NCI-H2107 treated with DMSO at 0.1 percent for 48 hours (cell line): ENCODE results near the gene EIF6.

Source experiments
- DNase-seq: peaks from one replicate; lab custom pipeline; 2025; ENCODE audit not compliant: unreplicated experiment; lab: John Stamatoyannopoulos, UW

Gene EIF6

DNA sequence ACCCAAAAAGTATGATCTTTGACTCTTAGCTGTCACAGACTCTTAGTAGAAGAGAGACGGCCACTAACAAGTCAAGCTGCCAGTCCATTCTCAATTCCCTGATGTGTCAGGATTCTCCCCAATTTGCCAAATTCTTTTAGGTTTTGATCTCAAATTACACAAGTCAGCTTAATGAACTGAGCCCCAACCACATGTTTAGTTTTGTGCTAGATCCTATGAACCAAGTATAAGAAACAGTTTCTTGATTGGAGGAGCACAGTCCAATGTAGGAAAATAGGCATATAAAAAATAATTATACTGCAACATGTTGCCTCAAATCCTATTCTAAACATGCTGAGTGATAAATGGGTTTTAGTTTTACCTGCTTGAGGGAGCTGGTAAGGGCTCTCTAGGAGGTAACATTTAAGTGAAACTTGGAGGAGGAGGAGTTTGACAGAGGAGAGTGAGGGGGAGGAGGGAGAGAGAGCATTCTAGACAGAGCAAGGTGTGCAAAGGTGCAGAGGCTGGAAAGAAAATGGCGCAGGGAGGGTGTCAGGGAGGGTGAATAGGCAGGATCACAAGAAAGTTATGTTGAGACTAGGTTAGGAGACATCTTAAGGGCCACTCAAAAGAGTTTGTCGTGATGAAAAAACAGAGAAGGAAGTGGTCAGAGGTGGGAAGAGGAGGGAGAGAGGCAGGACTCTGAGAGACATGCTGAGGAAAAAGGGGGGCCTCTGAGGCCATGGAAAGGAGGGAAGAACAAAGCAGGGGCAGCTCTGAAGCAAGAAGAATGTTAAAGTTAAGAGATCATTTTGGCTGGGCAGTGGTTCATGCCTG lies 30.5 kb upstream of the EIF6 start:
- no peak for DNase-seq

DNA sequence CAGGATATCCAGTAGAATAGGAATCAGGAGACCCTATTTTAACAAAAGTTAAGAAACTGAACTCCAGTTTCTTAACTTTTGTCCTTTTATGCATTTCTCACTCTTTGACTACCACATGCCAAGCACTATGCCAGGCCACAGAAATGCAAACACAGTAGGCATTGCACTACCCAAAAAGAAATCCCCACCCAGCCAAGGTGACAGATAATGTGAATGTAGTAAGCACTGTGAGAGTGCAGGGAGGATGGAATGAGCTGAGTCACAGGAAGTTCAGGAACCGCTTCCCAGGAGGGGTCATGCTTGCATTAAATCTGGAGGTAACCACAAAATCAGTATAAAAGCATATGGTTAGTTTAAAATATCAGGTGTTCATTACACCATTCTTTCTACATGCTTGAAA lies 27.7 kb upstream of the EIF6 start:
- DNase-seq: no peak

DNA sequence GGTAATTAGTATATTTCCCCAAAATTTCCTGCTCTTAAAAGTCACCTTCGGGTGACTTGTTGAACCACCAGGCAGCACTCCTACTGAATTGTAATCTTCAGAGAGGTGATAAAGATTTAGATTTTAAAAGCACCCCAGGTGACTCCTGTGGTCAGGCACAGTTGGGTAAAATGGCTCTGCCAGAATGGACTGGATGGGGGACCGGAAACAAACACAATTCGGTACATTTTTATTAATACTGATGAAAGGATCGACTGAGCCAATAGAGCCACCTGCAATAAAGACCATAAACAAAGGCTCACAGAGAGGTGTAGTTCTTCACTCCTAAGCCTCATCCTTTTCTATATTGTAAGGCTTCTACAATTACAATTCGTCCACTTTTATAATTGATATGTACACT lies 27.2 kb upstream of the EIF6 start:
- no peak for DNase-seq

- no peak for DNase-seq
These were observed 26.8 kb upstream of the EIF6 start for GRCh38 chr20:35311409-35311808.

DNA sequence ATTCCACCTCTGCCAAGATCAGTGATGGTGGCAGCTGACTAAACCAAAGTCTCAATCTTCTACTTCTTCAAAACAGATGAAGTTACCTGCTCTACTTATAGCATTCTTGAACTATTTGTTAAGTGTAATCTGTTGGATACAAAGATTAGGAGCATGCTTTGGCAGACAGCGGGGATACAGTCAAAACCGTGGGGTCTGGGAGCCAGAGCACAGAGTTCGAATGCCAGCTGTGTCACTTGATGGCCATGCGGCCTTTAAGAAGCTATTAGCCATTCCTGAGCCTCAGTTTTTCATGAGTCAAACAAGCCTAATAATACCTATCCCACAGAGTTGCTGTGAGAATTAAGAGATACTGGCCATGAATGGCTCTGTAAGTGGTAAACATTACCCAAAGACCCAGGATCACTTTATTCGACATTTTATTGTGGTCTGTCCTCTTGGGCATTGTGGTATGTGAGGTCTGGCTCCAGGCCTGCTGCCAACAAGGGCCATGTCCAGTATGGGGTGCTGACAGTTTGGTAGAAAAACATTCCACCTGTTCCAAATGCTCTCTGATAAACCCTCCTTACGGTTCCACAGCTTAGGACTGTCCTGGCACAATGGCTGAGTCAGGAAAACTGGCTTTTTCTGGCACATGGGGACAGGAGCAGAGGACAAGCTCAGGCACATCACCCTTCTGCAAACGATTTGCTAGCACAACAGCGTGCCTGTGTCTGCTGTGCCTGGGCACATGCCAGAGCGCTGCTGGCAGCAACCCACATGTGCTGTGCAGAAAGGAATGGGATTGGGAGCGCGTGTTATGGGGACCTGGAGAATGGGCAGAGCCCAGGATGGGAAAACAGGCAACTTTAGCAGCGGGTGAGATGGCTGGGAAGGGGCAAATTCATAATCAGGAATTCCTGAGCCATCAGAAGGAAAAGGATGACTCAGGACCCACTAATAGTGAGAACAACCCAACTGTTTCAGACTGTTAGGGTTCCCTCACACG lies 23.4 kb upstream of the EIF6 start:
- DNase-seq: no peak

DNA sequence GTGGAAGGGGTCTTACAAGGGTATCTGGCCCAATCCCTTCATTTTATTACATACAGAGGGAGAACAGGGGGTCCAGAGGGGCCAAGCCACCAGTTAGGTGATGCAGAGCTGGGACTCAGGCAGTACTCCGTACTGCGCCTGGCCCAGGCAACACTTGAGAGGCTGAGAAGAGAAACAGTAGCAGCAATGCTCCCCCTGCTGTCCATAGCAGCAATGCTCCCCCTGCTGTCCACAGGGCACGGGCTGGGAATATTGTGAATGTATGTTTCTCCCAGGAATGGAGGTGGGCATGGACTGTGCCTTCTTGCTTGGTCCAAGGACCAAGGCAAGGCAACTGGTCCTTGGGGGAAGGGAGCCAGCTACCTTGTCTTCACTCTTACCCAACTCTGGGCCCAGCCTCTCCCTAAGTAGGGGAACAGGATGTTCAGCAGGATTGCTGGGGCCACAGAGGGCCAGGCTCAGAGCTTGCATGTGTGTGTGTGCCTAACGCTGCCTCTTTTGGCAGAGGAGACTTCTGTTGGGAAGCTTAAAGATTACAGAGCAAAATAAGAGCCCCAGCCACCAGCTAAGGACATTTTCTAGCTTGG lies 22.5 kb upstream of the EIF6 start:
- no peak for DNase-seq

DNA sequence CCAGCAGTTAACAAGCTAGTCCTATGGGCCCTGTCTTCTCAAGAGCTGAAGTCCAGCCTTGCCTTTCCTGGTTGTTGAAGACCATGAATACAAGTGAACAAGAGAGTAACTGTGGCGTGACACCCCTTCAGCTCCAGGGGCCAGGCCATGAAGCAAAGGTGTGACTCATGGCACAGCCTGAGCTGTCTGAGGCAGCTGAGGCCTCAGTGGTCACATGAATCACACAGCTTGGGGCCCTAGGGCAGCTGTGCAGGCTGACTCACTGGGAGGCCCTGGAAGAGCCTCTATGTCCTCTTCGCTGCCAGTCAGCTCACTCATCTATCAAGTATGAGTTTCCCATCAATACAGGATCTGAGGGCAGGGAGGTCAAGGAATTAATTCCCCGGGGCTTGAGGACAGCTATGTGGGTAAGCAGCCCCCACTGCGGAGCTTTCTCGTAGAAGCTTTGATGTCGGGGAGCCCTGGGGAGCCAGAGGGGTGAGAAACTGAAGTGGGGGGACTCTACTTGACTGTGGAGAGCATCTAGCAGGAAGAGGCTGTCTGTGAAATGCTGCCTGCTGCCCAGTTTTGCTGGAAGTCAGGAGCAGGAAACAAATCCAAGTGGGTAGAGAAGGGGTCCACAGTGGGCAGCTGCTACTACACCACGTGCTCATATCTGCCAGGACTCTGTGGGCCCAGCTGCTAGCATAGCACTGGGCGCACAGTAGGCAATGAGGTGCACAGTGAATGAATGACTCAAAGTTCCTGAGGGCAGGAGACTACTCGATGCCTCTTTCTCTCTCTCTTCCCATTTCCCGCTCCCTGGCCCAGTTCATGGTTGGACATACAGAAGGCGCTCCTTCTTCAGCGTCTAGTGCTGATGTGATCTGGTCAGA lies 21.3 kb upstream of the EIF6 start:
- no peak for DNase-seq

GRCh38 chr20:35304956-35305355 lies 20.4 kb upstream of the EIF6 start:
- no peak for DNase-seq

GRCh38 chr20:35303735-35304491 lies 19.3 kb upstream of the EIF6 start:
- DNase-seq: peak; percentile 78

DNA sequence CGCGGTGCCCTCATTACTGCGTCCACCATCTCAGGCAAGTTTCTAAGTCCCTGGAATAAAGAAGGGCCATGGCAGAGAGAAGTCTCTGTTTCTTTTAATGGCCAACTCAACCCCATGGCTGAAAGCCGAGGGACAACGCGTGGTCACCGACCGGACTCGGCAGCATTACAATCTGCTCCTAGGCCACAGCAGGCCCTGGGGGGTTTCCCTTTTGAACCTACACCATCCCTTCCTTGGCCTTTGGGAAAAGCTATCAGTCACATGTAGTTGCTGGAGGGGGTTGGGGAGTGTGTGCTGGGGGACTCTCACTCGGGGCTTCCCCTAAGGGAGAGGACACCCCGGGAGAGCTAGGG lies 18.8 kb upstream of the EIF6 start:
- no peak for DNase-seq

GRCh38 chr20:35302421-35303335 lies 18.1 kb upstream of the EIF6 start:
- DNase-seq: no peak

DNA sequence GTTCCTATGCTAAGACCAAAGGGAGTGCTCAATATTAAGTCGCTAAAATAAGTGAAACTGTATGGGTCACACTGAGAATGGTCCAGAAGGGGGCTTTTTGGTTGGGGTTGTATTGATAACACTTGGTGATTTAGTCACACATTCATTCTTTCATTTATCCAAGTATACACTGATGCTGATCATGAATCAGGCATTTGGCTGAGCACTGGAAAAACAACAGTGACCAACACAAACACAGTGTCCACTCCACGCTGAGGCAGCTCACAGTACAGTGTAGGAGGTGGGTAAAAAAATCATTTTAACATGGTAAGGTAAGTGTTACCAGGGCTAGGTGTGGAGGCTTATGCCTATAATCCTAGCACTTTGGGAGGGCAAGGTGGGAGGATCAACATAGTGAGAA lies 16.9 kb upstream of the EIF6 start:
- DNase-seq: no peak

- no peak for DNase-seq
These were observed 16.1 kb upstream of the EIF6 start for GRCh38 chr20:35300469-35301262.

DNA sequence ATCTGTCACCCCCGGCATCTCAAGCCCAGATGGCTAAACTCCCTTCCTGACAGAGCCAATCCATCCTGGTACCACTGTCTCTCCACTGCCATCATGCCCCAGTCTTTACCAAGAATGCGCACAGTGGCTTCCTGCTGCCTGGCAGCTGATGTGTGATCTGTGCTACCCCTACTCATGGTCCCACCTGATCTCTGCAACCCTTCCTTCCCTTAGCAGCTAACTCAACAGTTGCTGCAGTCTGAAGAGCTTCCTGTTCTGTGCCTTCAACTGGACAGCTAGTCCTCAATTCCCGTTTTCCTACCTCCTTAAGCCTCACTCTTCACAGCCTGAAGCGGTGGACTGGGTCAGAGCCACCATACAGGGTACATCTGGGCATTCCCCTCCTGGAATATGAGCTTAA lies 15.2 kb upstream of the EIF6 start:
- no peak for DNase-seq

GRCh38 chr20:35298264-35298663 lies 13.7 kb upstream of the EIF6 start:
- DNase-seq: no peak

- no peak for DNase-seq
These were observed 13.2 kb upstream of the EIF6 start for GRCh38 chr20:35297740-35298139.

DNA sequence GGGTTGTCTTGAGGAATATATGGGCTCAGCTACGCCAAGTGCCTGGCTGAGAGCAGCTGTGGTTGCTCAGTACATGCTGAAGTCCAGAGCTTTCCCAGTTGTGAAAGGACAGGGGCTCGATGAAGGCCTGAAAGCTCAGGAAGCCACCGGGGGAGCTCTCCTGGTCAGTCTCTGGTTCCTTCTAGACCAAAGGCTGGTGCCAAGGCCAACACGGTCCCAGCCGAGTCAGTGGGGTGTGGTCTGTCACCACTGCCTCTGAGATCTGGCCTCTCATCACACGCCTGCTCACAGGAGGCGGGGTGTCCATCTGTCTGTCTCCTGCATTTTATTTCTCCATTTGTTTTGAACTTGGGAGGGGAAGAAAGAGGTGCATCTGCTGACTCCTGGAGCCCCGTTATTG lies 12.6 kb upstream of the EIF6 start:
- no peak for DNase-seq

DNA sequence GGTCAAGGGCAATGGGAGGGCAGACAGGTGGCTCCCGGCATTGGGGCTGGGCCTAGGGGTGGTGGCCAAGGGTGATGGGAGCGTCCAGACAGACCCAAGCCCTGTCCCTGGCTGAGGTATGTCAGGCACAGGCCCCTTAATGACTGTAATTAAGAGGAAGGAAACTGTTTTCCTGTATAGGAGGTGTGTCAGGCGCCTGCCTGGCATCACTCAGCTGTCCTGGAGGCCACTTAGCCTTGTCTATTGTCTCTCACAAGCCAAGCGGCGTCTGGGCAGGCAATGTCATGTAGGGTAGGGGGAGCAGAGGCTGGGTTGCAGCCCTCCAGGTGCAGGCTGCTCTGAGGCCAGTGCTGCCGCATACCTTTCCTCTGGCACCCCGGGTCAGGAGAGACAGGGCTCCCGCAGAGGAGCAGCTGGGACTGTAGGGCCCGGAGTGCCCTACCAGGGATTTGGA lies 11.6 kb upstream of the EIF6 start:
- DNase-seq: no peak
